K562 (cell line): ENCODE measurements around the gene PPP4C. TPM values are rescaled to one million over a fixed set of nuclear protein-coding genes. Genes with fewer than 3 reads are reported as not detected.

ENCODE experiments used
- ASH1L ChIP-seq: fragments of 450-650 bp; IDR thresholded peaks from 2 replicates; pipeline ENCODE4 v1.6.1; 2018; ENCODE audit warnings: borderline replicate concordance, mild to moderate bottlenecking, low read depth; ENCODE audit not compliant: partially characterized antibody
- ATF1 ChIP-seq, 2 experiments: fragments of 450-650 bp in 1 of 2; IDR thresholded peaks; 2 replicates each; pipeline ENCODE4 v1.6.1; 2016; ENCODE audit warnings: missing compliant biosample characterization in 1 of 2, missing genetic modification characterization in 1 of 2
- CREM ChIP-seq: IDR thresholded peaks from 2 replicates; pipeline ENCODE4 v1.6.1; 2014; ENCODE audit warnings: antibody characterized with exemption, low read depth
- E2F3 ChIP-seq: fragments of 250-450 bp; sonication (Bioruptor Pico); IDR thresholded peaks from 2 replicates; pipeline ENCODE4 v1.4.0; 2020; ENCODE audit warnings: mild to moderate bottlenecking
- GABPB1 ChIP-seq: sonication (generic); formaldehyde crosslinking; IDR thresholded peaks from 2 replicates; pipeline ENCODE4 v1.8.0; 2022; ENCODE audit warnings: mild to moderate bottlenecking, missing genetic modification reagents
- GMEB1 ChIP-seq: fragments of 250-450 bp; sonication (Bioruptor Pico); IDR thresholded peaks from 2 replicates; pipeline ENCODE4 v1.4.0; 2020; ENCODE audit warnings: mild to moderate bottlenecking
- HCFC1 ChIP-seq: IDR thresholded peaks from 2 replicates; pipeline ENCODE4 v1.6.1; 2012; ENCODE audit warnings: low read depth, low read length, improper control_type of control experiment
- ILK ChIP-seq: fragments of 450-650 bp; IDR thresholded peaks from 2 replicates; pipeline ENCODE4 v1.6.1; 2016; ENCODE audit warnings: missing genetic modification characterization, low read depth, mild to moderate bottlenecking, missing compliant biosample characterization, moderate library complexity, borderline replicate concordance
- KAT8 ChIP-seq: fragments of 450-650 bp; IDR thresholded peaks from 2 replicates; pipeline ENCODE4 v1.6.1; 2016; ENCODE audit warnings: low read depth, mild to moderate bottlenecking
- MAZ ChIP-seq, 2 experiments: fragments of 450-650 bp in 1 of 2; sonication (generic) in 1 of 2; formaldehyde crosslinking; IDR thresholded peaks in 1 of 2; conservative IDR thresholded peaks in 1 of 2; 2 replicates each; pipeline versions ENCODE4 v1.4.0 to v1.5.0; 2020; ENCODE audit warnings: mild to moderate bottlenecking in 1 of 2, missing genetic modification reagents in 1 of 2
- MYNN ChIP-seq, 2 experiments: sonication (generic); formaldehyde crosslinking in 1 of 2; IDR thresholded peaks; 2 replicates each; pipeline versions ENCODE4 v1.5.0 to v1.6.1; 2016 to 2020; ENCODE audit warnings: antibody characterized with exemption in 1 of 2, missing genetic modification reagents in 1 of 2
- OTX1 ChIP-seq: fragments of 450-650 bp; formaldehyde crosslinking; IDR thresholded peaks from 2 replicates; pipeline ENCODE4 v1.4.0; 2022; ENCODE audit warnings: mild to moderate bottlenecking
- PTBP1 ChIP-seq: fragments of 200-400 bp; formaldehyde crosslinking; IDR thresholded peaks from 2 replicates; pipeline ENCODE4 v1.6.1; 2017; ENCODE audit warnings: low read depth, low read length
- RAD21 ChIP-seq, 2 experiments: fragments of 250-450 bp in 1 of 2; fragments of 450-650 bp in 1 of 2; sonication (Bioruptor Pico) in 1 of 2; formaldehyde crosslinking in 1 of 2; IDR thresholded peaks in 1 of 2; conservative IDR thresholded peaks in 1 of 2; 2 replicates each; pipeline versions ENCODE4 v1.4.0 to v1.8.0; 2020 to 2022; ENCODE audit warnings: mild to moderate bottlenecking in 2 of 2, moderate library complexity in 1 of 2
- RNF2 ChIP-seq: sonication (generic); IDR thresholded peaks from 2 replicates; pipeline ENCODE4 v1.6.1; 2016
- TRIM28 ChIP-seq: fragments of 450-650 bp; IDR thresholded peaks from 2 replicates; pipeline ENCODE4 v1.6.1; 2017
- ZBTB34 ChIP-seq: fragments of 250-450 bp; sonication (Bioruptor Pico); IDR thresholded peaks from 2 replicates; pipeline ENCODE4 v1.8.0; 2021; ENCODE audit warnings: mild to moderate bottlenecking, moderate library complexity
- ZMIZ1 ChIP-seq, 2 experiments: fragments of 150-350 bp in 1 of 2; IDR thresholded peaks; 2 replicates each; pipeline ENCODE4 v1.6.1; 2012 to 2016; ENCODE audit warnings: low read depth in 2 of 2, low read length in 2 of 2, mild to moderate bottlenecking in 1 of 2, moderate library complexity in 1 of 2
- ZNF146 ChIP-seq: IDR thresholded peaks from one replicate; pipeline ENCODE4 v1.6.1; 2018; ENCODE audit warnings: missing compliant biosample characterization; ENCODE audit not compliant: unreplicated experiment
- ZNF212 ChIP-seq: fragments of 450-650 bp; formaldehyde crosslinking; IDR thresholded peaks from 2 replicates; pipeline ENCODE4 v1.4.0; 2020; ENCODE audit warnings: mild to moderate bottlenecking
- ZNF511 ChIP-seq: sonication (generic); formaldehyde crosslinking; IDR thresholded peaks from 2 replicates; pipeline ENCODE4 v1.8.0; 2022; ENCODE audit warnings: mild to moderate bottlenecking, missing genetic modification reagents
- polyA plus RNA-seq, 8 experiments: library from polyadenylated mRNA; depleted of rRNA in 4 of 8; stranded (reverse) in 5 of 8; unstranded in 3 of 8; fragments of >200 nt; fragmentation: Nextera tagmentation in 2 of 8; fragmentation: Illumina TruSeq in 1 of 8; extraction: Ambion mirVana in 2 of 8; extraction: Trizol in 1 of 8; gene quantifications; 2 replicates each; pipeline versions ENCODE4 v1.2.1 to v1.2.3, GENCODE V29; 2011 to 2014; ENCODE audit warnings: inconsistent platforms in 1 of 8, missing spikeins in 1 of 8
- total RNA-seq, 7 experiments: library from RNA; depleted of rRNA in 6 of 7; stranded (reverse); fragments of >200 nt in 6 of 7; fragmentation: Illumina TruSeq in 2 of 7; extraction: Trizol in 2 of 7; gene quantifications; 2 replicates each; pipeline versions ENCODE4 v1.2.1 to v1.2.3, GENCODE V29; 2011 to 2021; ENCODE audit warnings: low replicate concordance in 1 of 7

The PPP4C gene
- total and polyA plus RNA-seq, 9 of the 15 experiments (the other 6 are each of a cell fraction or from before 2014, with no cell fraction given): 3.5 to 183 (median 131) TPM

GRCh38 chr16:30092373-30093010 lies 16.7 kb downstream of the PPP4C start (continued):
- TF ChIP-seq GMEB1 (CRISPR knock-in tag) (peak; percentile 71), ZNF212 (peak; percentile 81), MAZ (CRISPR knock-in tag; conservative IDR thresholded peaks at IDR 0.05 in 1 of 2, IDR thresholded peaks at IDR 0.05 in 1 of 2) (peak; percentile 86 to 92), RAD21 (CRISPR knock-in tag; conservative IDR thresholded peaks at IDR 0.05 in 1 of 2, IDR thresholded peaks at IDR 0.05 in 1 of 2) (peak; percentile 43 to 59), TRIM28 (no peak), RNF2 (peak; percentile 43; the same call in 1 of the 2 replicates), ATF1 (CRISPR knock-in tag; IDR thresholded peaks at IDR 0.05) (no peak), ATF1 (tag; IDR thresholded peaks at IDR 0.05) (peak; percentile 75), ZNF511 (CRISPR knock-in tag) (peak; percentile 1; the same call in 1 of the 2 replicates), ZBTB34 (CRISPR knock-in tag) (peak; percentile 84), ASH1L (no peak), E2F3 (CRISPR knock-in tag) (peak; percentile 82), OTX1 (peak; percentile 68), GABPB1 (CRISPR knock-in tag) (peak; percentile 65), CREM (peak; percentile 78), HCFC1 (peak; percentile 47), ZMIZ1 (IDR thresholded peaks at IDR 0.05; ENCODE audit: low read depth in 2 of 2, low read length in 2 of 2) (no peak), KAT8 (no peak), MYNN (IDR thresholded peaks at IDR 0.05) (0 out of 2 replicates have a peak, but pooled peaks have one; percentile 8), MYNN (CRISPR knock-in tag; IDR thresholded peaks at IDR 0.05) (no peak), ZNF146 (no peak), ILK (0 out of 2 replicates have a peak, but pooled peaks have one; percentile 42), PTBP1 (peak; percentile 78; the same call in 1 of the 2 replicates)
